GM21526 (cell line): ENCODE results near the gene ABHD5.

Experiments
- ATAC-seq: cut with Tn5 transposase; IDR thresholded peaks from one replicate; pipeline ENCODE4 v1.9.1; 2021; ENCODE audit warnings: moderate library complexity; ENCODE audit not compliant: unreplicated experiment, low FRiP score

Gene ABHD5

DNA sequence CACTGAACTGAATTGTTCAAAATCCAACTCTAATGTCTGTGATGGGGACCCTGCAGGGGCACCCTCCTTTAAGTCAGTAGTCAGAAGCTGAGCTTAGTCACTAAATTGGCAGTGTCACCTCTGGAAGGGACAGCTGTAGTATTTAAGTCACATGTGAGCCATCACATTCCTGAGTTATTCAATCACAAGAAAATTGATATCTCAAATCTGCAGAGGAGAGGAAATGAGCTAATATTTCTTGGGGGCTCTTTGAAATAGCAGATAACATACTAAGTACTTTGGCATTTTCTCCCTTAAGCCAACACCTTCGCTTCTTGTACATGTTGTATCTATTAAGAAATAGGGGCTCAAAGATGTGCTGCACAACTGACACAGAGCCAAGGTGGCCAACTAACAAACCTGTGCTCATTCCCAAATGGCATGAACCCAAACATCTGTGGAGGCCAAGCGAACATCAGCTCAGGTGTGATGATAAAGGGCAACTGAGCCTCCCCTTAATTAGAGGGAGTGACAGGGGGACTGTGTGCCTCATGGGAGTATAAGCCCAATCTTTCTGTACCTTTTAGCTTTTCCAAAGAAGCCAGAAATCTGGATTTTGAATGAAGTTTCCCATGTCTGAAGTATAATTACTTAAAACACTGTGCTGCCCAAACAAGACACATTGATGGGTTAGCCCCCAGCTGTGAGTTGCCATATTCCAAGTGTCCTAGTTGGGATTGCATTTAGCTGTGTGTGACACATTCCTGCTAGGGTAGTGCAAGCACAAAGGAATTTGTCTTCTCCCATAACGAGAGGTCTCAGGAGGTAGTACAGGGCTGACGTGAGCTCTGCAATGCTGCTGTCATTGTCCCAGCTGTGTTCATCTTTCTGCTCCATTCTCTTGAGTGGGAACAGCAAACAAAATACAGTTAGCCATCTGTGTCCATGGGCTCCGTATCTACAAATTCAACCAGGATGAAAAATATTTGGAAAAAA, 63.3 kb downstream of the ABHD5 start:
- no peak for ATAC-seq

DNA sequence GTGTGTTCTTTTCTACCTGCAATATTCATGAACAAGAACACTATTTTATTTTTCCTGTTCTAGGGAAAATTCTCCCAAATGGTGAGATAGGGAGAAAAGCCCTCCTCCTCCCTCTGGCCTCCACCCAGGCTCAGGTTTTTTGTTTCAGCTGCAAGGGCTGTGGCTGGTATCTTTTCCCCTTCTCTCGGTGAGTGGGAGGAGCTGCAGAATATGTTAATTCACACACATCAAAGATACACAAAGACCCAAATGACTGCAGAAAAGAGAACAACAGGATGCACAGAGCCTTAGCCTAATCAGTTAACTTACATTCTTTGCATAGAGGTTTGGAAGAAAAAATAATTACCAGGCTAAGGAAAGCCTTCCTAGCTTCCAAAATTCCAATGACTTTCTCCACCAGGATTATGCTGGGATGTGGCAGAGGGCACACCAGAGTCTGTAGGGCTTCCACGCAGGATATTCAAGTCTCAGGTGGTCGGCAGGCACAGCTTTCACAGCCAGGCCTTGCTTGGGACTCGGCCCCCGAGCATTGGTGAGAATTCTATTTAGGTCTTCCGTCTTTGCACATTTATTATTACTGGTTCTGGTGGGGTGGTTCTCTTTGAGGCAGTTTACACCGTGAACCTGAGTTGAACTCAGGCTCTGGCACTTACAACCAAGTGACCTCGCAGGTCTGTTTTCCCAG, 64.9 kb downstream of the ABHD5 start:
- no peak for ATAC-seq

DNA sequence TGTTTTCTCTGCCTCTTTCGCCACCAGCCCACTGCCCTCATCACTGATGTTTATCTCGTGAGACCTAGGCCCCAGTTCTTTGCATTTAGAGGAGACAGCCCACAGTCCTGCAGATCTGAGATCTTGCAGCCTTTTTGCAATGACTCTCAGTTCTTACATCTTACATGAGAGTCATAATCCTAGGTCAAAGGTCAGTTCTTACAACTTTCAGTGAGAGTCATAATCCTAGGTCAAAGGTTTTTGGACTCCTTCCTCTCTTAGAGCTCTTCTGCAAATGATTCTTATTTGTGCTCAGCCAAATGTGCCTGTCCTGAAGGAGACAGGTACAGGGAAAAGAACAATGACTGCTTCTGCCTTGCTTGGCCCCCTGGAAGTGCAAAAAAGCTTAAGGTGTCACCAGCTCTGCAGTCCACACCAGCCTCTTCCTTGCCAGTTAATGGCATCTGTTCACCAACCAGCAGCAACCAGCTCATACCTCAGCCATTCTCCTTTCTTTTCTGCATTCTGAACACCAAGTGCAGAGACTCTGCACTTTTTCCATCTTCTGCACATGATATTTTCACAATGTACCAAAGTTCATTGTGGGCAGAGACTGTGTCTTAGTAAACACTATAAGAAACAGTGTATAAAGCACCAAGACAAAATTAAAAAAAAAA, 67.1 kb downstream of the ABHD5 start:
- ATAC-seq: no peak

DNA sequence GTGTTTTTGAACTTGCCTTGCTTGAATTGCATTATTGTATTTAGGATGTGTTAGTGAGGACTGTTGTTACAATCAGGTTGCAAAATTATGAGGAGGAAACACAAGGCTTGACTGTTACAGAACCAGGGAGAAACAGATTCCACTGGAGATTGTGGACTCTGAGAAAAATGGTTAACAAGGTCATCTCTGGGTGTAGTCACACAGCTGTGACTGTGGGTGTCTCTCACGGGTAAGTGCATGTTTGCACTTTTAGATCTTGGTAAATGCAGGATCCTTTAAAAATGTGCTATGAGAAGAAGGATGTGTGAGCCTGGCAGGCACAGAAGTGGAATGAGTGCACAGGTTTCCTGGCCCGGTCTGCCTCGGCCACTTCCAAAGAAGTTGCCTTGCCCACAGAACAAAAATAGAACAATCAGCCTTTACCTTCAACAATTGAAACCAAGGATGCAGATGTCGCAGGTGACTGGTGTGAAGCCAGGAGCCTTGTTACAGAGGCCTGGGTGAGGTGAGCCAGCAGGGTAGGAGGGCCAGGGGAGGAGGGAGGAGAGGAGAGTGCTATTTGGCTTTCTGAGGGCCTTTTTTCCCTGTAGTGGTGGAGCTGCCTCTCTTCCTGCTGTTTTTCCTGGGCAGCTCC, 68.0 kb downstream of the ABHD5 start:
- ATAC-seq: no peak

DNA sequence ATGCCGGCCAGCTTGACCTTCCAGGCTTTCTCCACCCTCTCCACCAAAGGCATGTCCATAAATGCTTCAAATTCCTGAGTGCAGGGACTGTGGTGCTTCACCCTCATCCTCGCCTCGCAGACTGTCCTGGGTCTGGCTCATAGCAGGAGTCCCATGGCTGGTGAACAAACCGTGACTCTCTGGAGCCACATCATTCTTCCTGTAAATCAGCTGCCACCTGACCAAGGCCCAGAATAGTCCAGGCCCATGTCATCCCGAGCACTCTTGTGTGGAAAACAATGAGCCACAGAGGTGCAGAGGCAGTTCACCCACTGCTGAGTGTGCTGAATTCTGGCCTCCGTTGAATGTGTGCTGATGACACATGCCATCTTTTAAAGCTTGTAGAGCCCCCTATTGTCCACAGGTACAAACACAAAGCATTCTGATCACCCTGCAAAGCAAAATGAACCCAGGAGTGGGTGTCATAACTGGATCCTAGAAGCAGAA, 68.6 kb downstream of the ABHD5 start:
- ATAC-seq: no peak

DNA sequence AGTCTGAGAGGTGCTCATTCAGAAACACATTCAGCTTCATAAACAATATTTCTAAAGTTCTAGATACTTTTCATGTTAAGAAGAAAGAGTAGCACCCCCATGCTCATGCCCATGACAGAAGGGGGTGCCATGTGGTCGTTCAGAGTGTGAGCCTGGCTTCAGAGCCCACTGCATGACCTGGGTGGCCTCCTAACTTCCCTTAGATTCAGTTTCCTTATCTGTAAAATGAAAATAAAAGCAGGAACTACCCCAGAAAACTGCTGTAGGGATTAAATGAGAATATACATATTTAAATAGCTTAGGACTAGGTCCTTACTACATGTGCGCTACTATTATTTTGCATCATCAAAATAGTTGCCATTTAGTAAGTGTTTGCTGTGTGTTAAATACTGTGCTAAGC, 69.2 kb downstream of the ABHD5 start:
- no peak for ATAC-seq

DNA sequence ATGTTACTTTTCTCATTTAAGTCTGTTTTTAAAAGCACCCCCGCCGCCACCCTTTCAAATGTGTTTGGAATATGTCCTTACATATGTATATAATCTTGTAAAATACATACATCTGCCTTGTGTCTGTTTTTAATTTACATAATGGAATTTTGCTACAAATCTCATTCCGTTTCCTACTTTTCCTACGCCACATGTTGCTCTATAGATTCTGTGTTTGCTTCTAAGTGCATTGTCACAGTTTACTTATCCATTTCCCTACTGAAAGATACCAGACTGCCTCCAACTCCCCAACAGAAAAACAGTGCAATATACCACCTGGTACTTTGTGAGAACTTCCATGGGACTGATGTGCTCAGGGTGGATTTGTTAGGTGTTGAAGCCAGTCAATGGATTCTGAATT, 70.2 kb downstream of the ABHD5 start:
- ATAC-seq: no peak

DNA sequence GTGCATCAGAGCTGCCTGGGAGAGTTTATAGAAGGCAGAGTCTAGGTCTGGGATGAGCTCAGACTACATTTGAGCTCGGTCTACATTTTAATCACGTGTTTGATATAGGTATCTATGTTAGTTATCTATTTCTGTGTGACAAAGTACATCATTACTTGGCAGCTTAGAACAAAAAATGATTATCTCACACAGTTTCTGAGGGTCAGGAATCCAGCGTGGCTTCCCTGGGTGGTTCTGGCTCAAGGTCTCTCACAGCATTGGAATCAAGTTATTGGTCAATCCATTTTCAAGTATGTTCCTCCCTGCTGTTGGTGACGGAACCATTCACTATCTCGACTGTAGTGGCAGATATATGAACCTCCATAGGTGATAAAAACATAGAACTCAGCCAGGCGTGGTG, 71.7 kb downstream of the ABHD5 start:
- ATAC-seq: no peak

DNA sequence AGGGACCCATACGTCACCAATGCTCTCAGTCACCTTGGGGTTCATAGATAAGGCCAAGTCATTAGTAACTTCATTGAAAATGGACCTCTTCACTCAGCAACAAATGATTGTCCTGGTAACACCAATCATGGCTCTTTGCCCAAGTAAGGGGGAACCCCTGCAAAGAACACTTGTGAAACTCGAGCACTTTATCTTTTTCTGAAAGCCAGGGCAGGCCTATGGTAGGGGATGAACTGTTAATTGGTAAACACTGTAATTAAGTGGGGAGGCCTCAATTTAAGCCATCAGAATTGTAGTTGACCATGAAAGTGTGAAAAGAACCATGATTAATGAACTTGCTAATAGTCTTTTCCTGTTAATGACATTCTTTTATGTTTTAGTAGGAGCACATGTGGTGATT, 73.3 kb downstream of the ABHD5 start:
- no peak for ATAC-seq

DNA sequence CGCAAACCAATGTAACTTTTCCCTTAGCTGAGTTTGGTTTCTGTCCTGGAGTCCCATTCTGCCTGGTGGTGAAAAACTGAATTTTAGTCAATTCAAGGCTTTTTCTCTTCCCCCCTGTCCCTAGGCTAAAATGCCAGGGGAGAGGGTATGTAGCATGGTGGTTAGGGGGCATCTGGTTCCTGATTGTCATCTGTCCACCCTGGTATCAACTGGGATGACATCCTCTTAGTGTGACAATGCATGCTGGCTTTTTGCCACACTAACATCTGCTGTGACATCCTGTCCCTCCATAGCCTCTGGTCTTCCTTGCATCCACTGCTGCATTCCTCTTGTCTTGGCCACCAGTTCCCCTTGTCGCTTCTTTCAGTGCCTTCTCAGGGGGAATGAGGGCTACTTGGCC, 73.7 kb downstream of the ABHD5 start:
- ATAC-seq: no peak

DNA sequence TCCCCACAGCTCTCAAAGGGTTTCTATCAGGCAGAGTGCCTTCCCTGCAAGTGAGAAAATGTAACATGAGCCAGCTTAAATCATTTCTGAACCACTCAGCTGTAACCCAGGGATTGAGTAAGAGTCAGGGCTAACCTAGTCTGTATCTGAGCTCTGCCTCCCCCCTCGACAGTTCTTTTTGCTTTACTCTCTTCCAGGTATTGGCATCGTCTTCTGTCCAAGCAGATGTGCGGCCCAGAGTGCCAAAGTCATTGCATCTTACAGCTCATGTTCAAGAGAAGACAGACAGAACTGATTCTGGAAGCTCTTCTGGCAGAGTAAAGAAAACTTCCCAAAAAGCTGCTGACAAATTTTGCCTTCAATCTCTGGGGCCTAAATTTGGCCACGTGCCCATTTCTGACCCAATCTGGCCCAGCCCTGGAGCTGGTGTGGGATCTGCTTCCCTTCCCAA, 74.8 kb downstream of the ABHD5 start:
- no peak for ATAC-seq

DNA sequence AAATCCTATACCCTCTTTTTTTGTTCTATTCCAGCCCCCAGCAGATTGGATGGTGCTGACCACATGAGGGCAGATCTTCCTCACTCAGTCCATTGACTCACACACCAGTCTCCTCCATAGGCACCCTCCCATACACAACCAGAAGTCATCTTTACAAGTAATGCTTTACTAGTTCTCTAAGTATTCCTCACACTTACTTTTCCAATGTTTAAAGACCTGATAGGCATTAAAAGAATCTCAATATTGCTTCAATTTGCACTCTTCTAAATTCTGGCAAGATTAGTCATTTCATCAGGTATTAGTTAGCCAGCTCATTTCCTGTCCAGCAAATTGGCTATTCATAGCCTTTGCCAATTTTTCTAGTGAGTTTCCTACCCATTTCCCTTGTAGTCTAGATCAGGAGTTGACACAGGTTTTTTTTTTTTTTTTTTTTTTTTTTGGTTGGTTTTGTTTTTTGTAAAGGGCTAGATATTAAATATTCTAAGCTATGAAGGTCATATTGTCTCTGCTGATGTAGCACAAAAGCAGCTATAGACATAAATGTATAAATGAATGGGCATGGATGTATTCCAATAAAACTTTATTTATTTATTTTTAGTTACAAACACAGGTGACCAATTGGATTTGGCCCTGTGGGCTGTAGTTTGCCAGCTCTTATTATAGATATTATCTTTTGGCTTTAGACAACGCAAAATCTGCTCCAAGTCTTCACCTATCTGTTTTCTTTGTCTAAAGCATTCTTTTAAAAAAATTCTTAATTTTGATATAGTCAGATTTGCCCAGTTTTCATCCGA, 76.1 kb downstream of the ABHD5 start:
- no peak for ATAC-seq

DNA sequence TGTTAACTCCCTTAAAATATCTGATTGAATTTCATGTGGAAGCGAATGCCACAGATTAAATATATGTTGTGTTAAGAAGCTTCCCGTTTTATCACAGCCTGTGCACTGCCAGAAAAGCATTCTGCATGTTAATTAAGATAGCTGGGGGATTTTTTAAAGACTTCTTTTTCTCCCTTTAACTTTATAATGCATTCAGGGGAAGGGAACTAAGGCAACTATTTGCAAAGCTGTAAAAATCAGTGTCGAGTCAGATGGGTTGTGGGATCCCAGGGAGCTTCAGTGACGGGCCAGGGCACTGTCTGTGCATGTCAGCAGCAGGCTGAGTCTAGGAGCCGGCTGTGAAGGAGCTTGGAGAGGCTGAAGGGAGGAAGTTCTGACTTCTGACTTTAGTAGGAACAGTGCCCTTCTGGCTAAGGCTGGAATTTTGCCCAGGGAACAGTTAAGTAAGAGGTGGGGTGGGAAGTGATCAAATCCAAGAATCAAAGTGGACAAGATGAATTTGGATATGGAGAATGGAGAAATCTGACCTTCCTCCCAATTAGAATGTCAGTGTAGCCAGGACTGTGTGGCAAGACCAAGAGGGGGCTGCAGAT, 77.7 kb downstream of the ABHD5 start:
- ATAC-seq: no peak

DNA sequence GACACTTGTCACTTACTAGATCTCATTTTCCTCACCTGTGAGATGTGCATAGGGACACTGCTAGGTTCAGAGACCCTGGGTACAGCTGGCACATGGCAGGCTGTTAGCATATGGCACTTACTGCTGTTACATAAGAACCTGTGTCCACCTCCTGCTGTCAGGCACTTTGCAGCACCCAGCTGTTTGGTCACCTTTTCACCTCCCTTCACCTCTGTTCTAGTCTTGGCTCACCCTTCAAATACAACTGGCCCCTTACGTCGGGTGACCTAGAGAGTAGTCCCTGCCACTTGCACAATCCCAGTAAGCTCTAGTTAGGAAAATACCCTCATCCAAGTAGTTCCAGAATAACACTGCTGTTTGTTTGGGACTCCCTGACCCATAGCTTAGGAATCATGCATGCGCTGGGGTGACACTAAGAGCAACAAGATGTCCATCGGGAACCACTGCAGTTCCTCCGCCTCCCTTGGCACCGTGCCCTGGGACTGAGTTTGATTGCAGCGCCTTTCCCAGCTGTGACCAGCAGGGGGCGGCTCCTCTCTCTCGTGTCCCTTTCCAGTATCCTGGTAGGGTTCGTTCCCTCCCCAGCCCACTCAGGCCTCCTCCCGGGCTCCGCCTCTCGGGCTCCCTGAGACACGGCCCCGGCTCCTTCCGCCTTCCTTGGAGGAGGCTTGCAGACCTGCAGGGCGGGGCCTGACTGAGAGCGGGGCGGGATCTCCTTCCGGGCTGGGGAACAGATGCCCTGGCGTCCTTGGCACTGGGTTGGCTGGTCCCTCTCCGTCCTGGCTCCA, 78.6 kb downstream of the ABHD5 start:
- ATAC-seq: no peak

DNA sequence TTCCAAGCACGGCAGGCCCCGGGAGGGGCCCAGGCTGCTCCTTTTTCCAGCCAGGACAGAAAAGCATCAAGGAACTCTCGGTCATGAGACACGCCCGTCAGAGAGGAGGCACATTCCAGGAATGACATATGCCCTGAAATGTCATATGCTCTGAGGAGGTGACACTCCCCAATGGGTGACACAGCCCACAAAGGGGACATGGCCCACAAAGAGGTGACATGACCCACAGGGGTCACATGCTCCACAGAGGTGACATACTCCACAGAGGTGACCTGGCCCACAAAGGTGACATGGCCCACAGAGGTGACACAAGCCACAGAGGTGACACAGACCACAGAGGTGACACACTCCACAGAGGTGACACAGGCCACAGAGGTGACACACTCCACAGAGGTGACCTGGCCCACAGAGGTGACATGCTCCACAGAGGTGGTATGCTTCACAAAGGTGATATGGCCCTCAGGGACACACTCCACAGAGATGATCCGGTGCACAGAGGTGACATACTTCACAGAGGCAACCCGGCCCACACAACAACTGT, 79.2 kb downstream of the ABHD5 start:
- ATAC-seq: no peak

DNA sequence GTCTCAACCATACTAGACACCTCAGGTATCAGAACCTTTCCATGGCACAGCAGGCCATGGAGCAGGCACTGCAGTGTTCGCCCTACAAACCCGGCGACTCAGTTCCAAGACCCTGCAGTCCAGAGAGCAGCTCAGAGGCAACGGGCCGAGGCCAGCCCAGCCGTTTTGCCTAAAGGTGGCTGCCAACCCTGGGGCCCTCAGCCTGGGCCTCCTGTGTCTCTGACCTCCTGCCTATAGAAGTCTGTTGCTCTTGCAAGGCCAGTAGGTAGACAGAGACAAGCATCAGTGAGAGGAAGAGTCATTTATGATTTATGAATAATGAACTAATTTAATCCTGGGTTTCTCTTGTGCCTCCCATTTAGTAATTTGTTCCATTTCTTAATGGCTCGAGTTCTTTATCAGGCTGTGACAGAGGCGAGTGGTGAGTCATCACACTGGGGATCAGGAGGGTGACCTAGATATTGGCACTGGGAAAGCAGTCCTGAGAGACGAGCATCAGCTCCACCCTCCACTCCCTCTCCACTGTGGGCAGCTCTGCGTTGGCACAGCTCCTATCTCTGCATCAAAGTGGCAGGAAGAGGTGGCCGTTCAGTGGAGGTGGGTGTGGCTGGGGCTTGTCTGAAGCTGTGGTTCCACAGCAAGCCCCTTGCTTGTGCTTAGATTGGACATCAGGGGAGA, 79.8 kb downstream of the ABHD5 start:
- no peak for ATAC-seq

DNA sequence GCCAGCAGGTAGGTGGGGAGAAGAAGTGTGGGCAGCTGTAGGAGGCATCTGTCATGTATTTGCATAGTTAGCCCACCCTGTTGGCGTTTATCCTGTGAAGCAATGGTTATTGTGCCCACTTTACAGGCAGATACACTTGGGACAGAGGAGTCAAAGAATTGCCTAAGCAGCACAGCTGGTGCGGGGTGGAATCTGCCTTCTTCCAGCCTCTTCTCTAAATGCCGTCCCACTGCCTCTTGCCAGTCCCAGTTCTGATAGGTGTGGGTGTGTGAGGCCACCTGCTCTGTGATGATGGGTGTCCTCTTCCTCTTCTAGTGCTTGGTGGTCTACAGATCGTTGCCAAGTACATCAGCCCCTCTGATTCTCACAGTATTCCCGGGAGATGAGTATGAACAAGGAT, 80.9 kb downstream of the ABHD5 start:
- no peak for ATAC-seq
